GOT3 (cell line): ENCODE results near the gene CDR2L.
"Not testable (repeated sequence)": the region's sequence is repeated elsewhere in the genome, so short reads cannot be mapped to it uniquely, and the experiment has no call there.

Experiments
- DNase-seq: peaks from one replicate; lab custom pipeline; 2025; ENCODE audit warnings: mixed read lengths; lab: John Stamatoyannopoulos, UW

The CDR2L gene

DNA sequence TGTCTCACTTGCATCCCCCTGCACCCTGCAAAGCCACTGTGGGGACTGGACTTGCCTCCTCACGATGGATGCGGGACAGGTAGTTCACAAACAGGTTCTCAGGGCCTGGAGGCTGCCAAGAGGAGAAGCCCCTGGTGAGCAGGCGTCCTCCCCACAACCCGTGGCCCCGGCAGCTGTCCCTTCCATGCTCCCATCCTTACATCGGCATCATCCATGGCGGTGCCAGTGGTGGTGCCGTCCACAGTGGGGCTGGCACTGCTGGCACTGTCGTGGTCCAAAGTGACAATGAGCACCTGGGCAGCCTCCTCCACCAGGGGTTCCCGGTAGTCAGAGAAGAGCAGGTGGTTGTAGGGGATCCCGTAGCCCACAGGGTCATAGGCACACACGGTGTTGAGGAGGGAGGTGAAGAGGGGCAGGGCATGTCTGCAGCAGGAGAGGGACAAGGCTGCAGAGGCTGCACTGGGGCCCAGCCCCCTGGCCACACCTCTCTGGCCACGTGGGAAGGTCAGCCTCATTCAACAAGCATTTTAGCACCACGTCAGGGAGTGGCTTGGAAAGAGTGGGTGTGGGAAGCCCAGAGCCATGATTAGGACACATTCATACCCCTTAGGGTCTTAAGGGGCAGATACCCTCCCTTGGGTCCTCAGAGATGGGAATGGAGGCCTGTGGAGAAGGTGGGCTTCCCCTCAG, 27.5 kb upstream of the CDR2L start:
- DNase-seq = no peak

DNA sequence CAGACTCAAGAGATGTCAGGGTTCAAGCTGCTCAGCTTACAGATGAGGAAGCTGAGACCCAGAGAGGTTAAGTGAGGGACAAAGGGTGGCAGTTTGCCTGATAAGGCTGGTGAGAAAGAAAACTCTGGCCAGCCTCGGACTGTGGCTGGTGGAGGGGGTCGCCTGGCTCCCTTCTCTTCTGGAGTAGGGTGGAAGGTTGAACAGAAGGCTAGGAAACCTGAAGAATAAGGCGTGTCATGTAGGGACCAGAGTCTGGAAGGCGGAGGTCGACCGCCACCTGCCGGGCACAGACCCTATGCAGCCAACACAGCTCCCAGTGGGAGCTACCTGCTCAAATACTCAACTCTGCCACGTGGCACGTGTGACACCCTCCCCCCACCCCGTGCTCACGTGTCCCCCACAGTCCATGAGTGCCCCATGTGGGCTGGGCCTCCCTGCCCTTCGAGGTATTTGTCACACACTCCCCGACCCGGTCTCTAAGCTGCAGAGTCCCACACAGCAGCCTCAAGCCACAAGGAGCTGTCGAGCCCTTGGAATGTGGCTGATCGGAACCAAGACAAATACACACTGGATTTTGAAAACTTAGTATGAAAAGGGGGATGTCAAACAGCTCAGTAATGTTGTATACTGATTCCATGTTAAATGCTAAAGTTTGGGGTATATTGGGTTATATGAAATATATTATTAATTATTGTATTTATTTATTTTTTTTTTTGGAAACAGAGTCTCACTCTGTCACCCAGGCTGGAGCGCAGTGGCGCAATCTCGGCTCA, 26.7 kb upstream of the CDR2L start:
- DNase-seq = no peak

DNA sequence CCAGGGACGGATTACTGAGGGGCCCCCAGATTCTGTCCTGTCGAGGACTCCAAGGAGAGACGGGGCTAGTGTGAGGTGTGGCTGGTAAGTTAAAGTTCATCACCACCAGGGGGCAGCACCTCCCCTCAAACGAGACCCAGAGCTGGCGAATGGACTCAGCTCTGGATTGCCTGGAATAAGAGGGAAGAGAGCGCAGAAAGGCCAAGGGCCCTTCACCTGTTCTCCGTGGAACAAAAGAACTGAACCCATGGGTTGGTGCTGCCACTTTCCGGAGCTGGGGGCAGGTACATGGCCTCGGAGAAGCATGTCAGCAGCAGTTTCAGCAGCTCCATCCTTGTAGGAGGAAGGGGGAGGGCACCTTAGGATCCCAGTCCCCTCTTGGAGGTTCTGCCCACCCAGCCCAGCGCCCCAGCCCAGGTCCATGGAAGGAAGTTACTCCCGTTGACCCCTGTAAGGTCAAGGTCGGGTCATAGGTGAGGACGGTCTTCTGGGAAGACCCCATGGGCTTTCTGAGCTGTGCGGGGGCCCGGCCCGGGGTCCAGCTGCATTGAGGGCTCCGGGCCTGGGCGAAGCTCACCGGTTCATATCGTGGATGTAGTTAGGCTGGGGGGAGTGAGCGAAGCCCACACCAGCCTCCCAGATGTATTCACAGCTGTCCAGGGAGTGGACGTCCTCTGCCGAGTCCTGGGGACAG, 25.6 kb upstream of the CDR2L start:
- peak; percentile 30 for DNase-seq

DNA sequence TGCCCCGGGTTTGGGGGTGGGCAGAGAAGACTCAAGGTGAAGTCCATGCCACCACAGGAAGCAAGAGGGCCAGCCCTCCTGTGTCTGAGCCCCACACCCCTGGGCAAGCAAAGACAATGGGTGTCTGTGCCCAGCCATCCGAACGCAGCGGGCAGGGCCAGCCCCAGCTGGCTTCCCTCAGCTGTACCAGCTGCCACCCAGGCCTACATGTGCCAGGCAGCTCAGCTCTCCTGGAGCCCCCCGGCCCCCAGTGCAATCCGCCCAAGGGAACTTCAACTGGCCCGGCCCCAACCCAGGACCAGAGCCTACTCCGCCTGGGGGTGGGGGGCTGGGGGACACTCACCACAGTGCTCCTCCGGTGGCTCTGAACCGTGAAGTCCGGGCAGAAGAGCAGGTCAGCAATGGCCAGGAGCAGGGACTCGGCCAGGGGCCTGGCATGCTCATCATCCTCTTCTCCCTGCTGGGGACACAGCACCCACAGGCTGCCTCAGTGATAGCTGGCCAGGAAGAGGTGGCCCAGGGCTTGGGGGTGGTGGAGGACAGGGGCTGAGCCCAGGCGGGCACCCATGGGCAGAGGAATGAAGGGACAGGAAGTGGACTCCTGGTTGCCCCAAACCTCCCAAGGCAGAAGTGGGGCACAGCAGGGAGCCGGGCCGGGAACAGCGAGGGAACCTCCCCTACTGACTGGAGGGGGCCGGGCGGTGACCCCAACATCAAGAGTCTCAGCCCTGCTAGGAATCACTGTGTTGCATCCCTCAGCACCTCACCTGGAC, 24.6 kb upstream of the CDR2L start:
- DNase-seq = no peak

DNA sequence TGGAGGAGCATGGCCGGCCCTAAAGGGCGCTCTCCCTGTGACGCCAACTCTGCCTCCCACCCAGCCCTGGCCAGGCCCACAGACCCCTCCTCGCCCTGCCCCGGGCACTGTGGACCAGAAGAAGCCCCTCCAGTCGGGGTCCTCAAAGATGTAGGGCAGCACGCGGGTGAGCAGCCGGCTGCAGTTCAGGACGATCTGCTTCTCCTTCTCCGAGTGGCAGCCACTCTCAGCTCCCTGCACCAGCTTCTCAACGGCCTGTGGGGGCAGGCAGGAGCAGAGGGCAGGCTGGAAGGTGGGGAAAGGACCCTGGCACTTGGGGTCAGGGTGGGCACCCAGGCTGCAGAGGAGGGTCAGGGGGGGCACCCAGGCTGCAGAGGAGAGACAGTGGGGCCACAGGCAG, 23.8 kb upstream of the CDR2L start:
- DNase-seq = no peak

DNA sequence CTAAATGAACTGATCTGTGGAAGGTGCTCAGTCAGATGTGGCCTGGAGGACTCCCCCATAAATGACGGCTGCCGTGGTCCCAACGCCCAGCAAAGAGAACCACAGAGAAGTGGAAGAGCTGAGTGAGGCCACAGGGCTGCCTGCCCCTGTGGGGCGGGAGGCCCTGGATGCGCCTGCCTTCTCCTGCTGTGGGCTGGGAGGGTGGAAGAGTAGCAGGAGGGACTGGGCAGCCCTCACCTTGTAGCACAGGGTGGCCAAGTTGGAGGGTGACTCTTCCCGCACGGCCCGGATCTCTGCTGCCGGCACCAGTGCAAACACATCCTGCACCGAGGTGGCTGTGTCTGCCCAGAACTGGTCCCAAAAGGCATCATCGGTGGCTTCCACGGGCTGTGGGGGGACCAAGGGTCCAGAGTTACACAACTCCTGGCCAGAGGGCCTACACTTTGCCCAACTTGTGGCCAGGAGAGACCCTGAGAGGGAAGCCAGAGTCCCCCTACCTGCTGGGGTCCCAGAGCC, 23.1 kb upstream of the CDR2L start:
- no peak for DNase-seq

DNA sequence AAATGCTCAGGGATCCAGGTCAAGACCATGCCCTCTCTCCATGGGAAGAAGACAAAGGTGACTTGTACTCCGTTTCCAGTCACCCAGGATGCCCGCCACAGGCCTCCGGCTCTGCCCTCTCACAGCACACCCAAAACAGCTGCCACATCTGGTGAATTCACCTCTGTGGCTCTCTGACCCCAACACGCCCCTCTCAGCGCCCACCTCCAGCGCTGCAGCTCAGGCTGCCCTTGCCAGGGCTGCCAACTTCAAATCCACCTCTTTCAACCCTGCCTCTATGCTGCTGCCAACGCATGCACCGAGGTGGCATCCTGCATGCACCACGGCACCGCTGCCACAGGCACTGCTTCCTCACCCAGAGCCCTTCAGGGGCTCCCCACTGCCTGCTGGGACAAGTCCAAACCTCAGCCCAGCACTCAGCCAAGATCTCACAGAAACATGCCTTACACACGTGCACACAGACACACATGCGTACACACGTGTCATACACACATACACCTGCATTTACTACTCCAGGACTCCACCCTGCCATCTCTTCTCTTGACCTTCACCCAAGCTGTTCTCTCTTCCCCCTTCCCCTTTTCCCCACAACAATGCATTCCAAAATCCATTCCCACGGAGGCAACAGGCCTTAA, 22.3 kb upstream of the CDR2L start:
- no peak for DNase-seq

DNA sequence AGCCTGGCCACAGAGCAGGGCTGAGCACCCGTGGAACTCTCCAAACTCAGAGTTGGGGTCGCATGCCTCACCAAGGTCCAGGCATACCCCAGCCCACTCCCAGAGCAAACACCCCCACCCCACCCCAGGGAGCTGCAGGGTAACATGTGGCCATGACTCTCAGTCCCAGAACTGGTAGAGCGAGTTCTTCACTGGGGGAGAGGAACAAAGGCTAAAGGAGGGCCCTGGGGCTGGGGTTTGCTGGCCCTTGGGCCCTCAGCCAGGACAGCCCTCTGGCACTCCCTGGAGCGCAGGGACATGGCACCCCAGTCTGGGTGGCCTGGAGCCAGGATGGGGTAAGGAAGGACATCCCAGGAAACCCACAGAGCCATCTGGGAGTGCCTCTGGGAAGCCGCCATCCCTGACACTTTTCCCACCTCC, 19.1 kb upstream of the CDR2L start:
- no peak for DNase-seq

DNA sequence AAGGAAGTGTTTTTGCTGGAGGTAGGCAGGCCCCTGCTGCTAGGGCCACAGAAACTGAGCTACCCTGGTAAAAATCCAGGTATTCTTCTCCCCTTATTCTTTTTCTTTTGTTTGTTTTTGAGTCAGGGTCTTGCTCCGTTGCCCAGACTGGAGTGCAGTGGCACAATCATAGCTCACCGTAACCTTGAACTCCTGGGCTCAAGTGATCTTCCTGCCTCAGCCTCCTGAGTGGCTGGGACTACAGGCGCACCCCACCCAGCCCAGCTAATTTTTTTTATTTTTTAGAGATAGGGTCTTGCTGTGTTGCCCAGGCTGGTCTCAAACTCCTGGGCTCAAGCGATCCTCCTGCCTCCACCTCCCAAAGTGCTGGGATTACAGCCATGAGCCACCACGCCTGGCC, 17.9 kb upstream of the CDR2L start:
- DNase-seq = not testable (repeated sequence)

DNA sequence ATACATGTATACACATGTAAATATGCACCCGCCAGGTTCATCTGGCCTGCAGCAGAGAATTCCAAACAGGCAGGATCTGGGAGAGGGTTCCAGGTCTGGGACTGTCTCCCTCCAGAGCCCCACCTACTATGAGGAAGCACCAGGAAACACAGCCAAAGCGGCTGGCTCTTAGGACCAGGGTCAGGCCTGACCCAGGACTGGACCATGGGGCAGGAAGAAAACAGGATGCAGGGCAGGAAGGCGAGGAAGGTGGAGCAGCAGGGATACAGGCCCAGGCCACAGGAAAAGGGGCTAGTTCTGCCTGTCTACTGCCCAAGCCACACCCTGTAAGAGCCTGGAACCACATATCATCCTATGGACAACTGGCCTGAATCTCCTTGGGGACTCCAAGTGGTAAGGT, 17.0 kb upstream of the CDR2L start:
- DNase-seq = no peak

DNA sequence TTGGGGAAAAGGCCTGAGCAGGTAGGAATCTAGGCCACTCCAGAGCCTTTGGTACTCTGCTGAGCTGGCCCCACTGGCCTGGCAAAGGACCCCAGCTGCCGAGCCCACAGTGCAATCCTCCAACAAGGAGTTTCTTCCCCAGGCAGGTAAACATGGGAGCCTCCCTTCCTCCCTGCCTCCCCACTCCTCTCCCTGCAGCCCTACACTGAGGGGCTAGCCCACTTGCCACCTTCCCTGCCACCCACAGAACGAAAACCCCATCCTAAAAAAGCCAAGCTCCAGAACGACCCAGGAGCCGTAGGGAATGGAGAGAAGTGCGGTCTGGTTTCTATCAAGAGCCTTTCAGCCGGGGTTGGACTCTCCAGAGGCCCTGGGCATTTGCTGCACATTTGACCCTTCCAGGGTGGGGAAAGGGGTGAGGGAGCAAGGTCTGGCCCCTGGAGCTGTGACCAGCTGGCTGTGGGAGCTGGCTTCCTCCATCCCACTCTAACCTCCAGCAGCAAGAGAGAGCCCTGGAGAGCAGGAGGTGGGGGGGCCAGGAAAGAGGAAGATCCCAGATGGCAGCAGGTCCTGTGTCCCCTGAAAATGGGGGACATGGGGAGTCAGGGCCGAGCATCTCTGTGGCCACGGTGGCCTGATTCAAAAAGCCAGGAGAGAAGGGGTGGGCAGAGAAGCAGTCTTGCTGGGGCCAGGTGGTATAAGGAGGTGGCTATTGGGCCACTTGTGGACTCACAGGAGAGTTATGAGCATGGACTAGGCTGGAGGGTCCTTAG, 16.2 kb upstream of the CDR2L start:
- no peak for DNase-seq

DNA sequence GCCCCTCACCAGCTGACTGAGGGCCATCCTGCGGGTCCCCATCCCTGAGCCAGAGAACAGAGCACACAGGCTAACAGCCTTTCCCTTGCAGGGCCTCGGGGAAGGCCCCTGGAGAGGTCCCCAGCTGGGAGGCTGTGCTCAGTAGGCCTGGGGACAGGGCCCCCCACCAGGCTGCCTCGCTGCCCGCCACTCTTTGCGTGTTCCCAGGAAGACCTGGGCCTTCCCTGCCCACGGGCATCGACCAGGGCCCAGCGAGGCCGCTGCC, 15.7 kb upstream of the CDR2L start:
- no peak for DNase-seq

DNA sequence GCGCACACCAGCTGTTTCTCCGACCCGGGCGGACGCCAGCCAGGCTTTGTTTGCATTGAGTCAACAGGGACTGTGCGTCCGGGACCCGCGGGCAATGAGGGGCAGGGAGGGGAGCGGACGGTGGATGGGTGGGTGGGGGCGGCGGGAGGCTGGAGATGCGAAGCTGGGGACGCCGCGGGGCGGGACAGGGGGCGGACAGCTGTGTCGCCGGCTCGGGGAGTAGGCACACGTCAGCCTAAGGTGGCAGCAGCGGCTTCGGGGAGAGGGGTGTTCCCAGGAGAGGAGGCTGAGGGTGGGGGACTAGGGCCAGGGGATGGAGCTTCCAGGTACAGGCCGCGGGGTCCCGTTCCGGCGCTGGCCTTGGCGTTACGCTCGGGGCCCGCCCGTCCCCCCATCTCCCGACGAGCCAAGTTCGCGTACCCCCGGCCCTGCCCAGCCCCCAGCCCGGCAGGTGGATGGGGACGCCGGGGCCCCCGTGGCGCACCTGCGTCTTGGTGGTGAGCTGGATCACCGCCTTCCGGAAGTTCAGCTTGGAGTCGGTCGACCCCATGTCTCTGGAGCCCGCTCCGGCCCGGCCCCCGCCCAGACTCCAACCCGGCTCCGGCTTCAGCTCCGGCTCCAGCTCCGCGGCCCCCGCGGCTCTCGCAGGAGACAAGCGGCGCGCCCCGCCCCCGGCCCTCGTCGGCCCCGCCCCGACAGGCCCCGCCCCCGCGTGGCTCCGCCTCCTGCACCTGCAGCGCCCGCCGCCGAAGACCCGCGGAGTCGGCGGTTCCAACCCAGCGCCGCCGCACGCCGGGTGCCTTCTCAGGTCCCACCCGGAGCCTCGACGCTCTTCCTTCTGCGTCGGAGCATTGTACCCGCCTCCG, 15.1 kb upstream of the CDR2L start, which contains the start of gene HID1:
TSS of gene HID1 (minus strand) at position 653 of the 866 bp plus-strand sequence. CDS start at position 550, 103 bp downstream.
- no peak for DNase-seq

DNA sequence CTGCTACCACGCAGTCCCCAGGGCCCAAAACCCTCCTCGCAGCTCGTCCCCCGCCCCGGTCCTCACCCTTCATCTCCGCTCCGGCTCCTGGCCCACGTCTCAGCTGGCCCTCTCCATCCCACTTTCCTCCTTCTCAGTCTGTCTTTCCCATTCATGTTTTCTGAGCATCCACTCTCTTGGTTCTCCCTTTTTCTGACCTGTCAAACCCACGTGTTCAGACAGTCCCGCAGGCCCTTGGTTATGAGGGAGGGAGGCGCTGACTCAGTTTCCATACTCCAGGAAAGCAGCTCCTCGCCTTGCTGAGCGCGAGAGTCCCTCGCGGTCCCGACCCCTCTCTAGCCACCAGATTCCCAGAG, 14.5 kb upstream of the CDR2L start:
- DNase-seq = no peak

DNA sequence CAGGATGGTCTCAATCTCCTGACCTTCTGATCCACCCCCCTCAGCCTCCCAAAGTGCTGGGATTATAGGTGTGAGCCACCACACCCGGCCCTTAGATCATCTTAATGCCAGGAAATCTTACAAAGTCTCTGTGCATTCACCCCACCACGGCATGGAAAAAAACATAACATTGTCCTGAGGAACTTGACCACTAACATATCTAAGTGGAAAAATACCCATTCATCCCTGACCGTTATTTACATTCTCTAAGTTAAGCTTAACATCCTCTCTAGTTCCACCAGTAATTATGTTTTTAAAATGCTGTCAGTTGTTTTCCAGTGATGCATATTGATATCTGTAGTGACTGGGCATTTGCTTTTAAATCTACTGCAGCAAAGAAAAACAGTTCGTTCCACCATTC, 11.5 kb upstream of the CDR2L start:
- DNase-seq = no peak

DNA sequence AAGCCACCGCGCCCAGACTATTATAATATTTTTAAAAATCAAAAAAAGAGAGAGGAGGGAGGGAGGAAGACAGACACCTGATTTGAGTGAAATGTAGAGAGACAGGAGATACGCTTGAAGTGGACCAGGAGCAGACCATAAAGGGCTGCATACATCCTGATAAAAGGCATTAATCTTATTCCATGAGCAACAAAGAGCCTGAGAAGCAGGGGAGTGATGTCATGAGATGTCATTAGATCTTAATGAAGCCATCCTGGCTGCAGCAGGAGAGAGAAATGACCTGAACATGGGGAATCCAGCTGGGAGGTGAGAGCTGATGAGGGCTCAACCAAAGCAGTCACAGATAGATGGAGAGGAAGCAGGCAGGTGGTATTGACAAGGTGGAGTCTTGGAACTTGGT, 9.6 kb upstream of the CDR2L start:
- no peak for DNase-seq

DNA sequence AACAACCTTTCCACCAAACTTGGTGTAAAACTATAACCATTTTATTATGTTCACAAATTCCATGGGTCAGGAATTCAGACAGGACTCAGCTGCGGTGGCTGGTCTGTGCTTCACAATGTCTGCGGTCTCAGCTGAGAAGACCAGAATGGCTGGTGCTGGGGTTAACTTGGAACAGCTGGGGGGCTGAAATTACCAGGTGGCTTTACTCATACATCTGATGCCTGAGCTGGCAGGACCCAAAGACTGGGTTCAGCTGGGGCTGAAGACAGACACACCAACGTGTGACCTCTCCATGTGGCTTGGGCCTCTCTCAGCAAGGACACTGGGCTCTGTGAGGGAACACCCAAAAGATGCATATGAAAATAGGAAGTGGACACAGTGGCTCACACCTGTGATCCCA, 9.2 kb upstream of the CDR2L start:
- DNase-seq = no peak

DNA sequence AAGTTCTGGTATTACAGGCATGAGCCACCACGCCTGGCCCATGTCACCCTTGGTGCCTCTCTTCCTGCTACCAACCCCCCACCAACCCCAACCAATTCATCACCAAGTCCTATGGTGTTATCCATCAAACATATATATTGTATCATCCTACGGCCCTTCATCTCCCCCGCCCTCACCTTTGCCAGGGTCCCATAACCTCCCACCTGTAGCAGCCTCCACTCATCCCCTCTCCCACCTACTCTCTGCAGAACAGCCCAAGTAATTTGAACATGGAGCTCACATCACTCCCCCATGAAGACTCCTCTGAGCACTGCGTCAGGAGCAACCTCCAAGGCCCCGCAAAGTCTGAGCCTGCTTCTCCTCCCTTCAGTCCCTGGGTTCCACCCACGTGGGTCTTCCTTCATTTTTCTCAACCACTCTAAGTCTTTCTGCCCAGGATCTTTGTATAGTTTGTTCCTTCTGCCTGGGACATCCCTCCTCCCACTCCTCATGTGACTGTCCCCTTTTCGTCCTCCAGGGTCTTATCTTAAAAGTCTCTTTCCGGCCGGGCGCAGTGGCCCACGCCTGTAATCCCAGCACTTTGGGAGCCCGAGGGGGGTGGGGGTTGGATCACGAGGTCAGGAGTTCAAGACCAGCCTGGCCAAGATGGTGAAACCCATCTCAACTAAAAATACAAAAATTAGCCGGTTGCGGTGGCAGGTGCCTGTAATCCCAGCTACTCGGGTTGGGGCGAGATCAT, 7.9 kb upstream of the CDR2L start:
- no peak for DNase-seq

DNA sequence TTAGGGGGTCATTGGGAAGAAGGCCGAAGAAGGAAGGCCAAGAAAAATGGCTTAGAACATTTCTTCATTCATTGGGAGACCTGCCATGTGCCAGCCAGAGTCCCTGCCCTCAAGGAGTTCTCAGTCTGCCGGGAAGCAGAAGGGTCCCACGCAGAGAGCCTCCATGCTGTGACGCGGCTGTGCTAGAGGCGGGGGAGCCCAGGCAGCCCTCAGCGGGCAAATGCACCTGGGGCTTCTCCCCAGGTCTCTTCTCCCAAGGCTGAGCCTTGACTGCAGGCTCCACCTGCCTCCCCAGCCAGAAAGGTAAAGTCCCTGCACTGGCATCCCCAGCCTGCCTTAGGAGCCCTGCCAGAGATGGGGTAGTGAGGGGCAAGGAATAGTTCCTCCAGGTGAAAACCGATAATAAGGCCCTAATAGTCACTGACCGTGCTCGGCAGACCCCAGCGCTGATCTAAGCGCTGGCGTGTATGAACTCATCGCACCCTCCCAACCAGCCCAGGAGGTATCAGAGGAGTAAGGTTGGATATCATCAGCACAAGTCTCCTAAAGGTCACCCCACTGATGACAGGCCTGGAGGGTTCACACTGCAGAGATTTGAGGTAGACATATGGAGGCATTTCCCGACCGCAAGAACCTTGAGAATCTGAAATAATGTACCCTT, 6.0 kb upstream of the CDR2L start:
- DNase-seq = no peak
